Lower lobe of right lung (tissue), 2 donors: ENCODE results near the gene MLYCD. TPM values are rescaled to one million over a fixed set of nuclear protein-coding genes. Genes with fewer than 3 reads are reported as not detected.

ENCODE experiments used
- ATAC-seq, 2 donors: fragments of 200-7000 bp; cut with Tn5 transposase; one replicate each; pipeline ENCODE4 v1.9.1; 2020 to 2022; ENCODE audit warnings: mild to moderate bottlenecking in 2 of 2, moderate library complexity in 2 of 2
- DNase-seq: peaks from one replicate; pipeline ENCODE4 v3.0.0-alpha.2; 2020
- H3K27ac ChIP-seq: fragments of 200-600 bp; one replicate; pipeline ENCODE4 v1.8.0; 2022
- H3K27me3 ChIP-seq: fragments of 200-600 bp; one replicate; pipeline ENCODE4 v1.8.0; 2022; ENCODE audit warnings: low read depth
- H3K36me3 ChIP-seq: fragments of 200-600 bp; one replicate; pipeline ENCODE4 v1.8.0; 2022; ENCODE audit warnings: mild to moderate bottlenecking
- H3K4me1 ChIP-seq: fragments of 200-600 bp; one replicate; pipeline ENCODE4 v1.8.0; 2022
- H3K4me3 ChIP-seq: fragments of 200-600 bp; one replicate; pipeline ENCODE4 v1.8.0; 2022; ENCODE audit warnings: mild to moderate bottlenecking
- H3K9me3 ChIP-seq: fragments of 200-600 bp; one replicate; pipeline ENCODE4 v1.8.0; 2022
- intact Hi-C: fragments of 100-400 bp; cut with DNase I; formaldehyde crosslinking; loops from one replicate; pipeline ENCODE4 v1.11.0; 2022
- total RNA-seq: library from RNA; stranded (reverse); fragmentation: NEBNext Ultra II Directional; extraction: Animal tissue kit (Norgen Biotek cat#: 25700); gene quantifications from one replicate; pipeline ENCODE4 v1.2.1, GENCODE V29; 2021
- TF ChIP-seq, protein P1 (sequence below): fragments of 200-600 bp; IDR thresholded peaks from one replicate; pipeline ENCODE4 v1.8.0; 2022; ENCODE audit warnings: antibody characterized with exemption, mild to moderate bottlenecking
- donor health status: DM: no; HTN: yes; CAD: no; lungs with severe emphysema.

The MLYCD gene
- total RNA-seq, 1 donor from 2014 or later = 9.1 TPM

DNA sequence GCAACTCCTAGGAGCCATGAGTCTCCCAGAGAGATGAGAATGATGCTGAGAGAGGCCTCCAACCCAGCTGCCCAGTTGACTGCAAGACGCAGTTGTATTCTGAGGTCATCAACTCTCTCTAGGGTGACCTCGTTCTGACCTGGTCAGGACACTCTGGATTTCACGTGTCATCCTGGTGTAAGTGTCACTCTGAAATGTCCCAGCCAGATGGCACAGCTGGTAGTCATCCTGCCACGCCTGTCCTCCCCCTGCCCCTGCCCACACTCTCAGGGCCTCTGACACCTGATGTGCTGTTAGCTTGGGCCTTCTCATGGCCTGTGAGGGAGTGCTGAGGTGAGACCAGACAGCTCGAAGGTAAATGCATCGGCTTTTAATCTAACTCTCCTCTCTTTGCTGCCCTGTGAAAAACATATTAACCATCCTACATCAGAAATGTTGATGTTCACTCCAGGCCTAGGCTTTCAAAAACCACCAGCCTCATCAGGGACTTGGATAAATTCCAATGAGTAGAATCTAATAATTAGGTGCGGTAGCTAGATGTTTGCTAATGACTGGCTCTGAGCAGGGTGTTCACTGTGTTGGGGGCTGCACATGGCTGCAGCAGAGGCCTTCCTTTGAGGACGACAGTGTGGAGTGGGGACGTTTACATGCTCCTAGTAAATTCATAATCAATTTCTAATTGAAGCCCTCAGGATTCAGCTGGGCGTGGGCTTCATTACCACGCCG, 13.8 kb downstream of the MLYCD start:
- TF ChIP-seq, protein P1, sequence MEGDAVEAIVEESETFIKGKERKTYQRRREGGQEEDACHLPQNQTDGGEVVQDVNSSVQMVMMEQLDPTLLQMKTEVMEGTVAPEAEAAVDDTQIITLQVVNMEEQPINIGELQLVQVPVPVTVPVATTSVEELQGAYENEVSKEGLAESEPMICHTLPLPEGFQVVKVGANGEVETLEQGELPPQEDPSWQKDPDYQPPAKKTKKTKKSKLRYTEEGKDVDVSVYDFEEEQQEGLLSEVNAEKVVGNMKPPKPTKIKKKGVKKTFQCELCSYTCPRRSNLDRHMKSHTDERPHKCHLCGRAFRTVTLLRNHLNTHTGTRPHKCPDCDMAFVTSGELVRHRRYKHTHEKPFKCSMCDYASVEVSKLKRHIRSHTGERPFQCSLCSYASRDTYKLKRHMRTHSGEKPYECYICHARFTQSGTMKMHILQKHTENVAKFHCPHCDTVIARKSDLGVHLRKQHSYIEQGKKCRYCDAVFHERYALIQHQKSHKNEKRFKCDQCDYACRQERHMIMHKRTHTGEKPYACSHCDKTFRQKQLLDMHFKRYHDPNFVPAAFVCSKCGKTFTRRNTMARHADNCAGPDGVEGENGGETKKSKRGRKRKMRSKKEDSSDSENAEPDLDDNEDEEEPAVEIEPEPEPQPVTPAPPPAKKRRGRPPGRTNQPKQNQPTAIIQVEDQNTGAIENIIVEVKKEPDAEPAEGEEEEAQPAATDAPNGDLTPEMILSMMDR = no peak
- no peak overlapping the region for H3K4me3 ChIP-seq
- H3K36me3 ChIP-seq = peaks cover 87% of the 10 kb centered on the region
- H3K9me3 ChIP-seq = no peaks in the 10 kb centered on the region
- intact Hi-C loops = no loop called here
- H3K27me3 ChIP-seq = no peaks in the 10 kb centered on the region
- peak overlapping the region; percentile 59 for H3K27ac ChIP-seq
- ATAC-seq = peak; percentile 21 to 23
- peaks cover 4% of the 10 kb centered on the region for H3K4me1 ChIP-seq
- DNase-seq = no peak

DNA sequence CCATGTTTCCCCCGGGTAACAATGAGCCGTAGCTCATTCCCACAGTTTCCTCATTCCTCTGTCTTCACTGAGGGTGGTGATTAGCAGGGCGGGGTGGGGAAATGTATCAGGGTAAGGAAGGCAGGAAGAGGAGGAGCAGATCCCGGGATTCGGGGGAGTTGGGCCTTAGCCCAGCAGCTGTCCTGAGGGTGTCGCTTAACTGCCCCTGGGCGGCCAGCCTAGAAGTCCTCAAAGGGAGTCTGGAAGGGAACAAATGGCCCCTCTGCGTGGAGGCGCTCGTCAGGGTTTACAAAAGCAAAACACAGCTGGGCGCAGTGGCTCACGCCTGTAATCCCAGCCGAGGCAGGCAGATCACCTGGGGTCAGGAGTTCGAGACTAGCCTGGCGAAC, 14.3 kb downstream of the MLYCD start:
- Histone ChIP-seq H3K36me3 (peaks cover 87% of the 10 kb centered on the region), H3K4me1 (peaks cover 4% of the 10 kb centered on the region), H3K4me3 (no peak overlapping the region), H3K27ac (peak overlapping the region; percentile 59), H3K9me3 (no peaks in the 10 kb centered on the region), H3K27me3 (no peaks in the 10 kb centered on the region)
- DNase-seq (no peak), ATAC-seq (peak; percentile 66 to 76)
- intact Hi-C loops = no loop called here
- TF ChIP-seq, protein P1 = no peak

DNA sequence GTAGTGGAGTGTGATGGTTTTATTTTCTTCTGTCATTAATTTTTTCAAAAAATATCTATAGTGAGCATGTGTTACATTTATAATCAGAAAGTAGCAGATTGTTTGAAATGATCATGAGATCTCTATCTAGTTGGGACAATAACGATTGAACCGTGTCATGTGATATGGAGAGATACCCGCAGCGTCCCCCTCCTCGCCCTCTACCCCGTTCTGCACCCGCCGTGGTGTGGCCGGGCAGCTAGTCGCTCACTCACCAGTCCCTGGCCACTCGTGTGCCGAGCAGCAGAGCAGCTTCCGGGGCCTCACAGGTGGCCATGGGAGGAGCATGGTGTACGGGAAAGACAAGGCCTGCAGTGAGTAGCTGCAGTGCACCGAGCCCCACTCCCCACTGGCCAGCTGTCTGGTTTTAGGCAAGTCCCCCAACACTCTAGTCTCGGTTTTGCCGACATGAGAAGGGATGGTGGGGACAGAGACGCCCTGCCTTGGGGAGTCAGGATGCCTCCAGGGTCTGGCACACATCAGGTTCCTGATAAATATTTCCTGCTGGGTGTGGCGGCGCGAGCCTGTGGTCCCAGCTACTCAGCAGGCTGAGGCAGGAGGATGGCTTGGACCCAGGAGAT, 15.3 kb downstream of the MLYCD start:
- no peak overlapping the region for H3K4me3 ChIP-seq
- H3K4me1 ChIP-seq = peaks cover 4% of the 10 kb centered on the region
- no peak for ATAC-seq
- TF ChIP-seq, protein P1 = no peak
- intact Hi-C loops = no loop called here
- H3K9me3 ChIP-seq = no peaks in the 10 kb centered on the region
- DNase-seq = no peak
- no peak overlapping the region for H3K27ac ChIP-seq
- H3K27me3 ChIP-seq = no peaks in the 10 kb centered on the region
- peaks cover 87% of the 10 kb centered on the region for H3K36me3 ChIP-seq

DNA sequence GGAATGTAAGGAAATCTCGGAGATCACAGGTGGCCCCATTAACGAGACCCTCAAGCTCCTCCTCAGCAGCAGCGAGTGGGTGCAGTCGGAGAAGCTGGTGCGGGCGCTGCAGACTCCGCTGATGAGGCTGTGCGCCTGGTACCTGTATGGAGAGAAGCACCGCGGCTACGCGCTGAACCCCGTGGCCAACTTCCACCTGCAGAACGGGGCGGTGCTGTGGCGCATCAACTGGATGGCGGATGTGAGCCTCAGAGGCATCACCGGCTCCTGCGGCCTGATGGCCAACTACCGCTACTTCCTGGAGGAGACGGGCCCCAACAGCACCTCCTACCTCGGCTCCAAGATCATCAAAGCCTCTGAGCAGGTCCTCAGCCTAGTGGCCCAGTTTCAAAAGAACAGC, 16.2 kb downstream of the MLYCD start:
- Histone ChIP-seq H3K36me3 (peaks cover 87% of the 10 kb centered on the region), H3K9me3 (no peaks in the 10 kb centered on the region), H3K27ac (no peak overlapping the region), H3K27me3 (no peaks in the 10 kb centered on the region), H3K4me3 (no peak overlapping the region), H3K4me1 (peaks cover 4% of the 10 kb centered on the region)
- intact Hi-C loops = no loop called here
- TF ChIP-seq, protein P1 = no peak
- peak in 1 of 2 donors; percentile 14 for ATAC-seq
- no peak for DNase-seq

DNA sequence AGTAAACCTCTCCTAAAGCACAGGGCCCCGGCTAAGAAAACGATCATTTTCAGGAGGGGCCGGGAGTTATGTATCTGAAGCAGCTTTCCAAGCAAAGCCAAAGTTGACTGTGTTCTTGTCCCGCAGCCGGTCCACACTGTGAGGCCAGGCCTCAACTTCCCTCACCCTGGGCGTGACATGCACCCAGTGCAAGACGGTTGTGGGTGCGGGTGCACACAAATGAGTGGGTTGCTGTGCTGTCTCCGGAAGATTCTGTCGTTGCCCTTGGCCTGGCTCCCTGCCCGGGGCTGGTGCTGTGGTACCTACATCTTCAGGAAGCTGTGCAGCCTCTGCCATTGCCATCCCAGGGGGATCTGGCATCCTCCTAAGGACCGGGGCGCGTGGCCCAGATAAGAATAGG, 16.6 kb downstream of the MLYCD start:
- TF ChIP-seq, protein P1 = no peak
- no peak overlapping the region for H3K27ac ChIP-seq
- no peak overlapping the region for H3K4me3 ChIP-seq
- peaks cover 87% of the 10 kb centered on the region for H3K36me3 ChIP-seq
- peaks cover 4% of the 10 kb centered on the region for H3K4me1 ChIP-seq
- ATAC-seq (no peak), DNase-seq (no peak)
- no peaks in the 10 kb centered on the region for H3K9me3 ChIP-seq
- intact Hi-C loops = no loop called here
- H3K27me3 ChIP-seq = no peaks in the 10 kb centered on the region
